ENCODE data around the gene GPSM3. TPM values are rescaled to one million over a fixed set of nuclear protein-coding genes. Genes with fewer than 3 reads are reported as not detected.

Gene GPSM3
- polyA plus RNA-seq, 1 donor, result 6.7 TPM

DNA sequence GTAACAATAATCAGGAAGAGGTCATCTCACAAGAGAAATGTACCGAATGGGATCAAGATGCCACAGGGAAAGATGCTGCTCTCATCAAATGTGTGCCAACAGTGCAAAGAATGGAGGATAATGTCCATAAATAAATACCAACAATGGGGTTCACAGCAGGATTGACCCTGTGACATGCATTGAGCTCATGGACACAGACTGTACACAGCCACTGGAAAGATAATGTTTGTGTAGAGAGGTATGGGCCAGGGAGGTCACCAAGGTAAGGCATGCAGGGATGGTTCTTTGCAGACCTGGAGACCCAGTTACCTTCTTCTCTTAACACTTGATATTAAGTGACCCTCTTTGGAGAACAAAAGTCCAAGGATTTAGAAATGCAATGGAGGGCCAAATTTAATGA, 18.0 kb downstream of the GPSM3 start:
- no peak for DNase-seq (ENCODE audit: low read depth)

DNA sequence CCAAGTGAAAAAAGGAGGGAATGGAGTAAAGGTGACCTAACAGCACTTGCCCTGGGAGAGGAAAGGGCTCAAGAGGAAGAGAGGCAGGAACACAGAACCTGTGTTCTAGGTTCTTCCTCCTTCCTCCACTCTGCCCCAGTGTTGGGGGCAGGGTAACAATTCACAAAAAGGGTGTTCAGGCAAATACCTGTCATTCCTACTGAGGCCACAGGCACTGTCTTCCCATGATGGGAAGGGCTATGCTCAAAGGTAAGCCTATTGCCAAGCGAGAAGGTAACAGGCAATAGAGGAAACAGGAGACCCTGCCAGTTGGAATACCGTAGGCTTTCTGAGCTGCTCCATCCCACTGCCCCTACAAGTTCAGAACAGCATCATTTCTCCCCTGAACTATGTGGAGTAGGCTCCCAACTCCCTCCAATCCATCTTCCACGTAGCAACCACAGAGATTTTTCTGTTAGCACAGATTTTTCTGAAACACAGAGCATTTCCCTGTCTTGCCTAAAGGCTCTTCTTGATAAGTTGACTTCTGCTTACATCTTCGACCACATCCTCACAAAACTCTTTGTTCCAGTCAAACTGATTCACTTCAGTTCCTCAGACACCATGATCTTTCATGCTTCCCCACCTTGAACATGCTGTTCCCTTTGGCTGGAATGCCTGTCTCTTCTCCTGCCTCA, 19.3 kb downstream of the GPSM3 start:
- DNase-seq (ENCODE audit: low read depth), result no peak

DNA sequence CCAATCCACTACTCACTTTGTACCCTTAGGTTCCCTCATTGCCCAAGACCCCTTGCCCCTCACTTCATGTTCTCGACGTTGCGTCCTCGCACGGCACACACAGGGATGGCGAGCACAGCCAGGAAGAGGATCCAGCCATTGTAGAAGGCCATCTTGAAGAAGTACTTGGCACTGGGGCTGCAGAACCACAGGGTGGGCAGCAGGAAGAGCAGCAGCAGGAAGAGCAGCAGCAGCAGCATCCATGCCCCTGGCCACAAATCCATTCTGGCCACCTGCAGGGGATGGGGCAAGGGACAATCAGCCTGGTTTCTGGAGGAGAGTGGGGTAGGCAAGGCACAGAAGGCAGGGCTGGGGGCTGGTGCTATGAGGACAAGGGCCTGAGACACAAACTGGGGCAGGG, 21.2 kb downstream of the GPSM3 start:
- no peak for DNase-seq (ENCODE audit: low read depth)

DNA sequence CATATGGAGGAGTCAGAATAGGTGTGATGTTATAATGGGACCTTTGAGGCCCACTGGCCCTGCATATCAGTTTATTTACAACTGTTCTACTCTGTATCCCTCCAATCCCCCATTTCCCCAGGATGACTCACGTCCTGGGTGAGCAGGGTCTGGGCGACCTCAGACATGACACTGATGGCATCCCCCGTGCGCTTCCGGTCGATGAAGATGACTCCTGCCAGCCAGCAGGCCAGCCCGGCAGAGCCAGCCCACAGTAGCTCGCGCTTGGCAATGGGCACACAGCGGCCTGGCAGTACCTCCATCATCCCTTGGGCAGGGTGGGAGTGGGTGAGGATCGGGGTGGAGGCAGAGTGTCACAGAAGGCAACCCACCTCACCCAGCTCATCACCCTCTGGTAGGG, 22.1 kb downstream of the GPSM3 start:
- DNase-seq (ENCODE audit: low read depth), result no peak

DNA sequence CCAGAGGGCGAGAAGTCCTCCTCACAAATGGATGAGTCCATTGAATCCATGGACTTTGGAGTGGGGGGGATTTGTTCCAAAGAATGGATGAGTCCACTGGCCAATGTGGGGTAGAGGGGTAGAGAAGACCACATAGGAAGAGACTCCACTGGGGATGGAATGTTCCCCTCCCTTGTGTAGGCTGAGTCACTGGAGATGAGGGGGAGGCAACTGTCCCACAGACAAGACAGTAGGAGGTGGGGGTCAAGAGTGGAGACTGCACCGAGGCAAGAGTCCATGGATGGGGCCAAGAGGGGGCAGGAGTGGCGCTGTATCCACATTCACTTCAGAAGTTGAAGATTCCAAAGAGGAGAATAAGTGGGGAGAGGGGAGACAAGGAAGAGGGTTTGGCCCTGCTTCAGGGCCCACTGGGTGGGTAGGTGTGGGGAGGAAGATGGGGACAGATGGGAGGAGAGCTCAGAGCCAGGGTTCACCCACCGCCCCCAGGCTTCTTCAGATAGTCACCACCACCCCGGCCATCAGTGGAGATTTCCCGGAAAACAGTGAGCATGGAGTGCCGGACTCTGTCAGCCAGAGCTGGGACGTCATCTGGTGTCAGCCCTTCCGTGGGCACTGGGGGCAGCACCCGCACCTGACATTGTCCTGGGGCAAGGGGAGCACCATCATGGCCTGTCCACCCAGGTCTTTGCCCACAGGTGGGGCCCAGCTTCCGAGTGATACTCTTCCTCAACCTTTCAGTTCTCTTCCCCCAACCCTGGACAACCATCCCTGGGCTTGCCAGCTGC, 23.4 kb downstream of the GPSM3 start:
- DNase-seq (ENCODE audit: low read depth), result no peak

DNA sequence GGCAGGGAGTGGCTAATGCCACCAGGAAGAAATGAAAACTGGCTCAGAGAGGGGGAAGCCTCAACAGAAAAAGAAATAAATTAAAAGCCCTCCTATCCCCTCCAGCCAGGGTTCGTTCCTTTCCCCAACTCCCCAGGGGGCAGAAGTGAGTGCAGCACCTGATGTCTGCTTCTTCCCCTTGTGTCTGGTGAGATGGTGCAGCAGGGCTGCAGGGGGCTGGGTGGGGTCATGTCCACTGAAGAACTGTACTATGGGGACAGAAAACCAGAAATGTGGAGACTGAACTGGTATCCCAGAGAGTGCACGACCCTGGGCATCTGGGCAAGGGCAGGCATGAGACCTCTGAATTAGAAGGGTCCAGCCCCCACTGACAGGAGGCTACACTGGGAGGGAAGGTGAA, 24.1 kb downstream of the GPSM3 start:
- no peak for DNase-seq (ENCODE audit: low read depth)

DNA sequence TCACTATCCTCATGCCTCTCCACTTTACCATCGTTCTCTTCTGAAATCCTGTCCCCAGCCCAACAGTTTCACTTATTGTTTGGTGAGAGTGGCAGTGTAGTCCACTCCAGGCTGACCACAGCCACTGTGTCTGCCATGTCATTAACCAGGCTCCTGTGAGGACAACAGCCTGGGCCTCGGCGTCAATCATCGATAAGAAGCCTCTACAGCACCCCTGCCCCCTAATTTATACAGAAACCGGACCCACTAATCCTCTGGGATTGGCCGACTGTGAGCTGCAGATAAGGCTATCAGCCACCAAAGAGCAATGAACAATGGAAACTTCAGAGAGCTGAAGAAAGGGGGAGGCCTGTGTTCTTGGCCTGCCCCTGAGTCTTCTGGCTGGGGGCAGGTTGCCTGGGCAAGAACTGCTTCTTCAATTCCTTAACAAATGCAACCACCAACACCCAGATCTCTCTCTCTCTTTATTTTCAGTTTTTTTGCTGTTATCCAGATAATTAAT, 24.6 kb downstream of the GPSM3 start:
- DNase-seq (ENCODE audit: low read depth), result no peak

DNA sequence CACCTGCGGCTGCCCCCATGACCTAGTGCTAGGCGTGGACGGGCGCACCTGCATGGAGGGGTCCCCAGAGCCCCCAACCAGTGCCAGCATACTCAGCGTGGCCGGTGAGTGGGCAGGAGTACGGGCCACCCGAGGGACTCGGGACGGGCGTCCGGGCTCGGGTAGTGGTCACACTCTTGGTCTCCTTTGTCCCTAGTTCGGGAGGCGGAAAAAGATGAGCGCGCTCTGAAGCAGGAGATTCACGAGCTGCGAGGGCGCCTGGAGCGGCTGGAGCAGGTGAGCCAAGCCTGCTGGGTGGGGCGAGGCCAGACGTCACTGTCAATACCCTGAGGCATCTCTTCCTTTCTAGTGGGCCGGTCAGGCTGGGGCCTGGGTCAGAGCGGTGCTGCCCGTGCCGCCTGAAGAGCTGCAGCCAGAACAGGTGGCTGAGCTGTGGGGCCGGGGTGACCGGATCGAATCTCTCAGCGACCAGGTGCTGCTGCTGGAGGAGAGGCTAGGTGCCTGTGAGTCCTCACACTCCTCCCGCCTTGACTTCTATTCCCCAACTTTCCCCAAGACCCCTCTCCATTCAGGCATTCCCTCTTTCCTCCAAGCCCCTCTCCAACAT, 25.2 kb downstream of the GPSM3 start:
- DNase-seq (ENCODE audit: low read depth), result no peak

DNA sequence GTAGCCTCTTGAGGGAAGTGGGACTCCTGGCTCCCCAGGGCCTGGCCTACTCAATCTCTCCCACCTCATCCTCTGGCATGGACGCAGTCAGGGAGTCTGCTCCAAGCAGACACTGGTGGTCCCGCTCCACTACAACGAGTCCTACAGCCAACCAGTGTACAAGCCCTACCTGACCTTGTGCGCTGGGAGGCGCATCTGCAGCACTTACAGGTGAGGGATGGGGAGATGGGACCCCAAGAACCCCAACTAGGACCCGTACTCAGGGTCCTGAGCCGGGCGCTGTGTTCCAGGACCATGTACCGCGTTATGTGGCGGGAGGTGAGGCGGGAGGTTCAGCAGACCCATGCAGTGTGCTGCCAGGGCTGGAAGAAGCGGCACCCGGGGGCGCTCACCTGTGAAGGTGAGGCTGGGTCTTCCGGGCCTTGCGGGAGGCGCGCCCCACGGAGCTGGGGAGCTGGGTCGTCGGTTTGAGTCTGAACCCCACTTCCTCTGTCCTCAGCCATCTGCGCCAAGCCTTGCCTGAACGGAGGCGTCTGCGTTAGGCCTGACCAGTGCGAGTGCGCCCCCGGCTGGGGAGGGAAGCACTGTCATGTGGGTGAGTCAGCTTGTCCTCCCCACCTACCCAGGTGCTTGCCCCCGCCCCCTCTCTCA, 25.9 kb downstream of the GPSM3 start:
- no peak for DNase-seq (ENCODE audit: low read depth)

DNA sequence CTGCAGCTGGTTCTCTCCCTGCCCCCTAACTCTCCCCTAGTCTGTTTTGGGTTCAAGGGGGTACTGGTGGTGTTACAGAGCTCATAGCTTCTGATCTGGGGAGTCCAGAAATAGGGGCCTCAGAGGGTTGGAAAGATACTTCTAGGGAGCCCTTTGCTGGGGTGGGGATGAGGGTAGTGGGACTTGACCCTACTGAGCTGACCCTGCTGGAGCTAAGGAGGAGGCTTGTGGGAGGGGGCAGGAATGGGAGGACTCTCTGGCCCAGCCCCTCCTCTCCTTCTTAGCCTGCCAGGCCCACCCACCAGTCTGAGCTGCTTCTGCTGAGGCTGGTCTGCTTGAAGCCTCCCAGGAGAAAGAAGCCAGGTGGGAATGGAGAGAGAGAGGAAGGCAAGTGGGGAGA, 28.1 kb downstream of the GPSM3 start, which contains the start of gene EGFL8:
EGFL8 (plus strand) TSS at position 301 of the 400 bp plus-strand sequence. CDS start 1,571 bp downstream, outside the sequence.
- DNase-seq (ENCODE audit: low read depth), result no peak

DNA sequence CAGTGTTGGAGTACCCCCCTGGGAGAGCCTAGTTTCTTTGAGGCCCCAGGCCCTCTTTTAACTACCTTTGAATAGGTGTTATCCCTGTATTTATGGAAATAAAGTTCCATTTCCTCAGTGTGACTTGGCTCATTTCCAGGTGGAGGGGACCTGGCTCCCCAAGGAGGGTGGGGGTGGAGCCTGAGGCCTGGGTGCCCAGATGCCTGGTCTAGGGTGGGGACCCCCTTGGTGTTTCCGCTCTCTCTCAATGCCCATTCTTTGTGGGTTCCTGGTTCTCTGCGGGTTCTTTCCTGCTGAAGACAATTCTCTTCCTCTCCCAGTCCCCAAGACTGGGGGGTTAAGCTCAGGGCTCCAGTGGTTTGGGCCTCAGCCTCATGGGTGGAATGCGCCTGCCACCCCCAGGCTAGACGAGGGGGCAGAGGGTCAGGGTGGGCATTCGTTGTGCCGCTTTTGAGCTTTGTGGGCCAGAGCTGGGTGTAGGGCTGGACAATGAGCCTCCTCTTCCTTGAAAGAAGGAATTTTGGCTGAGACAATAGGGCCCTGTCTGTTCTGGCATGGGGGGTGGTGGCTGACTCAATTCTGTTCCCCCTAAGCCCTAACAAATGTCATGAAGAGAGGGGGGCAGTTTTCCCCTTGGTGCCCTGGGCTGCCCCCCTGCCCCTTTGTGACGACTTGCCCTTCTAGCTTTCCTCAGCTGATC, 28.7 kb downstream of the GPSM3 start:
- DNase-seq (ENCODE audit: low read depth), result no peak

DNA sequence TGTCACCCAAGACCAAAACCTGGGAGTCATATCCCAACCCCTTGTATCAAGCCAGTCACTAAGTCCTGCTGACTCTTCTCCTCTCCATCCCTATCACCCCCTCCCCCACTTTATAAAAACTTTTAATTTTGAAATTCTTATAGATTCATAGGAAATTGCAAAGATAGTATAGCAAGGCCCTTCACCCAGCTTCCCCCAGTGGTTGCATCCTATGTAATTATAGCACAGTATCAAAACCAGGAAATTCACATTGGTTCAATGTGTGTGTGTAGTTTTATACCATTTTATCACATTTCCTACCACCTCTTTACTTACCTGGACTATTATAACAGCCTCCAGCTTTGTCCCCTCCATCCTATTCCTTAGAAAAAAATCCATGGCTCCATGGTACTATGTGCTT, 34.4 kb downstream of the GPSM3 start:
- no peak for DNase-seq (ENCODE audit: low read depth)

DNA sequence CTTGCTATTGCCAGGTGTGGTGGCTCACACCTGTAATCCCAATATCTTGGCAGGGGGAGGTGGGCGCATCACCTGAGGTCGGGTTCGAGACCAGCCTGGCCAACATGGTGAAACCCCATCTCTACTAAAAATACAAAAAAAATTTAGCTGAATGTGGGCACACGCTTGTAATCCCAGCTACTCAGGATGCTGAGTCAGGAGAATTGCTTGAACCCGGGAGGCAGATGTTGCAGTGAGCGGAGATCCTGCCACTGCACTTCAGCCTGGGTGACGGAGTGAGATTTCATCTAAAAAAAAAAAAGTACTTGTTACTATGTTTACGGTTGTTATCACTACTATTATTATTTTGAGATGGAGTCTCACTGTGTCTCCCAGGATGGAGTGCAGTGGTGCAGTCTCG, 35.6 kb downstream of the GPSM3 start:
- no peak for DNase-seq (ENCODE audit: low read depth)

DNA sequence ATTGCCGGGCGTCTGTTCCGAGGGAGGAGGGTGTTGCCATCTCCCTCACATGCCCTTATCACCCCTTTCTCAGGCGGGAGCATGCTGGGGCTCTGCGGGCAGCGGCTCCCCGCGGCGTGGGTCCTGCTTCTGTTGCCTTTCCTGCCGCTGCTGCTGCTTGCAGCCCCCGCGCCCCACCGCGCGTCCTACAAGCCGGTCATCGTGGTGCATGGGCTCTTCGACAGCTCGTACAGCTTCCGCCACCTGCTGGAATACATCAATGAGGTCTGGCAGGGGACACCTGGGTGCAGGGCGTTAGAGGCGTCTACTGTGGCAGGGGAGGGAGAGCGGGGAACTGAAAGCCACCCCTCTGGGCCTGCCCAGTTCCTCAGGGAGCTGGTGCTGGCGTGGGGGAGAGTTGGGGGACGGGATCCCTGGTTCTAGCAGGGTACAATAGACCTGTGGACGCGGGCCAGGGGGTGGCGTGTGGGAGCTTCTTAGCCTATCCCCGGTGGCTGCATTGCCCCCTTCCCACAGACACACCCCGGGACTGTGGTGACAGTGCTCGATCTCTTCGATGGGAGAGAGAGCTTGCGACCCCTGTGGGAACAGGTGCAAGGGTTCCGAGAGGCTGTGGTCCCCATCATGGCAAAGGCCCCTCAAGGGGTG, 37.8 kb downstream of the GPSM3 start:
- DNase-seq (ENCODE audit: low read depth), result no peak

DNA sequence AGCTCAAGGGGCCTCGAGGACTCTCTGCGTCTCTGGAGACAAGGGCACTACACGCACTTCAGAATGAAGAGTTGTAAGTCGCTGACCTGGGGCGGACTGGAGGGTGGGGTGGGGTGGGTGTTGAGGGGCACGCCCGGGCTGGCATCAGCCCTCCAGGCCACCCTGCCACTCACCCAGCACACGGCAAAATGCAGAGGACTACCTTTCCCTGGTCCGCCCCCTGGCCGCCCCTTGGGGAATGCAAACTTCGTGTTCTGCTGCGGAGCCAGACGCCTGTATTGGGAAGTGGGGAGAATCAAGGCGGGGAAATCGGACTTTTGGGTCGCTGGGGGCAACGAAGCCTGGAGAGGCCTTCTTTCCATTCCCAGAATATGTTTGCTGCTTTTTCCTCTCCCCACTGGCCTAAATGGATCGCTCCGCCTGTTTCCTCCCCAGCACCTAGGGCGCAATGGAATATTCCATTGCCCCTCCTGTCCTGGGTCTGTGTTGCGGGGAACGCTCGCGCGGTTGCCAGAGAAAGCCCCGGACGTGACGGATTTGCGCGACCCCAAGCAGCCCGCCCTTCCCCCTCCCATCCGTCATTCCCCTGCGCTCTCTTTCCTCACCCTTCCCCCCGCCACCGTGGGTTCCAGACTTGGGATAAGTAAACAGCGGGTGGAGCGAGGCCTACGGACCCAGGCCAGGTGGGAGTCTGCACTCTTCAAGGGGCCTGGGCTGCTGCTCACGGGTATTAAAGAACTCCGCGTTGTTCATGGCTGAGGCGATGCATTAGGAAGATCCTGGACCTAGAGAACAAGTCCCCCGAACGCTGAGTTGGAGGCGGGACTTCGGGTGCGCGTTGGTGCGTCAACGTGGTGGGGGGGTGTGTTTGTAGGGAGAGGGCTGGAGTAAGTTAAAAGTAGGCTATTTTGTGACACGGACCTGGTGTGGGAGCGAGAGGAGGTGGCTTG, 38.6 kb downstream of the GPSM3 start, which contains the start of gene PPT2:
PPT2 (plus strand) TSS at position 578 of the 950 bp plus-strand sequence. CDS start 454 bp downstream, outside the sequence.
- peak; percentile 89 for DNase-seq (ENCODE audit: low read depth)

DNA sequence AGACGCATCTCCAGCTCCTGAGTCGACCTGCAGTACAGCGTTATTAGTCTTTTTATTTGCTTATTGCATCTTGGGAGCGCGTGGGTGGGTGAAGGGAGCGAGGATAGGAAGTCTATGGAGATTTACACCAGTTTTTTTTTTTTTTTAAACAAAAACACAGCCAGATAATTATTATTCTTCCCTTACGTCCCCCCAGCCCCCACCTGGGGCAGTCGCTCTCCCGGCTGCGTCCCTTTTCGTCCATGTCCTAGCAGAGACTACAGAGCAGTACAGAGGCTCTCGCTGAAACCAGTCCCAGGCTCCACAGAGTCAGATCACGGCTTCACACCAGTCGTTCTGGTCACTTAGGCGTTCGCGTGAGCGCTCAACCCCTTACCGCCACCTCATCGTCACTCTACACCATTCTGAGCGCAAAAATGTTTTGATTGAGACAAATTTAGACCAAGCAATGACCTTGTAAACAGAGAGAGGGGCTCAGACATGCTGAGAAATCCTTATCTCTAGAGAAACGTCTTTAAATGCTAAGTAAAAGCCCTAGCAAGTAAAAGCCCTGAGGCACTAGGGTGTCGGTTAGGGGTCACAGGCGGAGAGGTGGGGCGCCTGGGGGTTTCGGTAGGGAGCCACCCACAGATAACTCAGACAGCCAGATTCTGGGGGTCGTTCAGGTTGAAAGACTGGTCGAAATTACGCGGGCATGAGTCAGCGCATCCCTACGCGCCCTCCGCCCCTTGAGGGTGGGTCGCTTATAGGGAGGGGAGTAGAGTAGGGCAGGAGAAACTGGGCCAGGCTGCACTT, 39.5 kb downstream of the GPSM3 start:
- DNase-seq (ENCODE audit: low read depth), result no peak

DNA sequence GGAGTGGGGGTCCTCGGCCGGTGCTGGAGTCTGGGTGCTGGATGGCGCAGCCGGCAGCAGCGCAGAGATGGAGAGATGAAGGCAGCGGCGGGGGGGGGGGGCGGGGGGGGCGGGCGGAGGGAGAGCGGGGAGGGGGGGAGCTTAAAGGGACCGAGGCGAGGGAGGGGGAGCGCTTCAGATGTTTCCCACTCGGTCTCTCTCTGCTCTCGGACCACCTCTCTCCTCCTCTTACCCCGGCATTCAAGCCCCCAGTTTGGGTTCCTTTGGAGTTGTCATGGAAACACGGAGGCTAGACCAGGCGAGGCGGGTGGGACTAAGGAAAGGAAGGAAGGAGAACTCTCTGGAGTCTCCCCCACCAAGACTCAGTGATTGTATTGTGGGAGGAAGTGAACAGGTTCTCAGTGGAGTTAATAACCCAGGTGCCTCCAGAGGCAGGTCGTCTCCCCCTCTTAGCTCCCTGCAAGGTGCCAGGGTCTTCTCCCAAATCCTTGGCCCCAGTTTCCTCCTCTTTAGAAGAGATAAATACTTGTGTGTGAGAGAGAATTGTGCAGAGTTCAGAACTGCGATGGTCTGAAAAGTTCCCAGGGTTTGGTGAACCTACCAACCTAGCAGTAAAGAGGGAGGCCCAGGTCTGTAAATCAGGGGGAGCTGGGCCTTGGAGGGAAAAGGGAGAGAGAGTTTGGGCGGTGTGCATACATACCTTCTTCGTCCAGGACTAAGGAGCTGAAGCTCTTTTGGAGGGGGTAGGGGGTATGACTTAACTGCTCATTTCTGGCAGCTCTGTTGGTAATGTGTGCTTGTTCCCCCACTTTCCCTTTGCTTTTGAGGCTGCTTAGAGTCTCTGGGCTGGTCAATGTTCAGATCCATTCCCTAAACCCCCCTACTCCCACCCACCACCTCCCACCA, 40.3 kb downstream of the GPSM3 start, which contains the start of gene PRRT1:
PRRT1 (minus strand) TSS at position 77 of the 906 bp plus-strand sequence. CDS start 112 bp downstream, outside the sequence.
- DNase-seq (ENCODE audit: low read depth), result no peak
